Subcutaneous adipose tissue (tissue), 4 donors: ENCODE measurements around the gene HSPG2. TPM values are rescaled to one million over a fixed set of nuclear protein-coding genes. Genes with fewer than 3 reads are reported as not detected.

ENCODE experiments used
- CTCF ChIP-seq: fragments of 450-650 bp; IDR thresholded peaks from one replicate; pipeline ENCODE4 v1.5.1; 2016; ENCODE audit warnings: low read depth, mild to moderate bottlenecking, control low read depth, antibody characterized with exemption, moderate library complexity
- total RNA-seq, 4 donors: library from RNA; depleted of rRNA; stranded (reverse); fragments of >200 nt; gene quantifications; one replicate each; pipeline ENCODE4 v1.1.0, GENCODE V29; 2016

The HSPG2 gene
- total RNA-seq, 4 donors from 2014 or later = 90.5 to 556 (median 207) TPM

GRCh38 chr1:21946836-21947587 lies 9.9 kb upstream of the HSPG2 start:
- TF ChIP-seq CTCF = no peak

- no peak for TF ChIP-seq CTCF
Observed at GRCh38 chr1:21944733-21945073, 7.6 kb upstream of the HSPG2 start.

GRCh38 chr1:21942464-21942863 lies 5.4 kb upstream of the HSPG2 start:
- no peak for TF ChIP-seq CTCF

GRCh38 chr1:21941370-21941769 lies 4.3 kb upstream of the HSPG2 start:
- no peak for TF ChIP-seq CTCF

GRCh38 chr1:21940492-21940891 lies 3.4 kb upstream of the HSPG2 start:
- TF ChIP-seq CTCF = no peak

GRCh38 chr1:21939650-21940374 lies 2.7 kb upstream of the HSPG2 start:
- TF ChIP-seq CTCF = no peak

- no peak for TF ChIP-seq CTCF
Observed at GRCh38 chr1:21938732-21939538, 1.8 kb upstream of the HSPG2 start.
